Astrocyte (in vitro differentiated cells and primary cell): ENCODE results near the gene CAMK1G. TPM values are rescaled to one million over a fixed set of nuclear protein-coding genes. Genes with fewer than 3 reads are reported as not detected.

Experiments used
- DNase-seq: peaks from one replicate; pipeline ENCODE4 v3.0.0-alpha.2; 2010; ENCODE audit warnings: low read depth
- FAIRE-seq: peaks from 2 replicates; lab custom pipeline; 2011; peaks lifted over from hg19 to GRCh38; lab: Jason Lieb, UNC
- H2AFZ ChIP-seq: 2 replicates; pipeline ENCODE4 v1.6.0; 2012; ENCODE audit warnings: low read depth, low read length, inconsistent platforms
- H3K27ac ChIP-seq: 2 replicates; pipeline ENCODE4 v1.5.1; 2011; ENCODE audit warnings: low read depth, low read length, inconsistent platforms
- H3K27me3 ChIP-seq: 2 replicates; pipeline ENCODE4 v1.6.0; 2011; ENCODE audit warnings: low read length, inconsistent platforms; ENCODE audit not compliant: insufficient read depth
- H3K36me3 ChIP-seq: 2 replicates; pipeline ENCODE4 v1.5.1; 2011; ENCODE audit warnings: low read length, inconsistent platforms; ENCODE audit not compliant: insufficient read depth
- H3K4me1 ChIP-seq: 2 replicates; pipeline ENCODE4 v1.5.1; 2011; ENCODE audit warnings: low read length, inconsistent platforms; ENCODE audit not compliant: insufficient read depth
- H3K4me2 ChIP-seq: 2 replicates; pipeline ENCODE4 v1.6.0; 2012; ENCODE audit warnings: low read length, inconsistent platforms
- H3K4me3 ChIP-seq: 2 replicates; pipeline ENCODE4 v1.5.1; 2011; ENCODE audit warnings: low read depth, mild to moderate bottlenecking, low read length, inconsistent platforms; ENCODE audit not compliant: insufficient read depth
- H3K79me2 ChIP-seq: 2 replicates; pipeline ENCODE4 v1.6.0; 2012; ENCODE audit warnings: mild to moderate bottlenecking, low read length, inconsistent platforms; ENCODE audit not compliant: insufficient read depth
- H3K9ac ChIP-seq: 2 replicates; pipeline ENCODE4 v1.6.0; 2012; ENCODE audit warnings: mild to moderate bottlenecking, low read length, inconsistent platforms
- H3K9me3 ChIP-seq: 2 replicates; pipeline ENCODE4 v1.5.1; 2012; ENCODE audit warnings: low read depth, mild to moderate bottlenecking, low read length, inconsistent platforms; ENCODE audit not compliant: insufficient read depth
- H4K20me1 ChIP-seq: 2 replicates; pipeline ENCODE4 v1.6.0; 2012; ENCODE audit warnings: low read length, inconsistent platforms; ENCODE audit not compliant: insufficient read depth
- H3K27ac Mint-ChIP-seq: one replicate; pipeline ENCODE4 v1.8.0; 2021; ENCODE audit warnings: mild to moderate bottlenecking, mixed read lengths; ENCODE audit not compliant: unreplicated experiment
- H3K27me3 Mint-ChIP-seq: one replicate; pipeline ENCODE4 v1.8.0; 2021; ENCODE audit warnings: low read depth, mixed read lengths; ENCODE audit not compliant: unreplicated experiment
- H3K36me3 Mint-ChIP-seq: one replicate; pipeline ENCODE4 v1.8.0; 2021; ENCODE audit warnings: low read depth, mixed read lengths; ENCODE audit not compliant: unreplicated experiment
- H3K4me1 Mint-ChIP-seq: one replicate; pipeline ENCODE4 v1.8.0; 2021; ENCODE audit warnings: low read depth, mixed read lengths; ENCODE audit not compliant: unreplicated experiment
- H3K4me3 Mint-ChIP-seq: one replicate; pipeline ENCODE4 v1.8.0; 2021; ENCODE audit warnings: mild to moderate bottlenecking, moderate library complexity, mixed read lengths; ENCODE audit not compliant: unreplicated experiment
- H3K9me3 Mint-ChIP-seq: one replicate; pipeline ENCODE4 v1.8.0; 2021; ENCODE audit warnings: mild to moderate bottlenecking, mixed read lengths; ENCODE audit not compliant: unreplicated experiment
- CTCF ChIP-seq: IDR thresholded peaks from 2 replicates; pipeline ENCODE4 v1.5.1; 2011; ENCODE audit warnings: low read depth, mild to moderate bottlenecking, inconsistent platforms, low read length, moderate library complexity; ENCODE audit not compliant: insufficient read depth
- EZH2 ChIP-seq: IDR thresholded peaks from 2 replicates; pipeline ENCODE4 v1.6.1; 2012; ENCODE audit warnings: mild to moderate bottlenecking, low read length, inconsistent platforms; ENCODE audit not compliant: insufficient read depth
- total RNA-seq: library from RNA; stranded (reverse); gene quantifications from 2 replicates; pipeline ENCODE4 v1.2.1, GENCODE V29; 2021

CAMK1G gene
- total RNA-seq, 1 donor from 2014 or later = 0.45 TPM

DNA sequence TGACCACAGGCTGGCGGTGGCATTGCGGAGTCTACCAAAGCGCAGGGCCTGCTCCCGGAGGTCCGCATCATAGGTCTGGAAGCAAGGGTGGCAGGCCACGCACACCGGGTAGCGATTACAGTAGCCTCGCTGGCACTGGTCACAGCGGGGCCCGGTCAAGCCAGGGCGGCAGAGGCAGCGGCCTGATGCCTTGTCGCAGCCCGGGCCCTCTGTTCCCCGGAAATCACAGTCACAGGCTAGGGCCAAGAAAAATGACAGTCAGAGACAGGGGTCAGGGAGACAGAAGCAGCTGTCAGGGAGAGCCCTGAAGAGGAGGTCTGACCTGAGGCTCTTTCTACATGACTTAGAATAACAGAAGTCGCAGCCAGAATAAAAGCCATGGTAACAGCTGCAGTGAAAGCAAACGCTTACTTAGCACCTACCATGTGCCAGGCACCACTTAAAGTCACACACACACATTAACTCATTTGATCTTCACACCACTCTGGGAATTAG, 42.3 kb downstream of the CAMK1G start:
- no peak overlapping the region for H3K9ac ChIP-seq
- TF ChIP-seq CTCF (no peak), EZH2 (no peak)
- DNase-seq (no peak), FAIRE-seq (no peak)
- H2AFZ ChIP-seq = no peak overlapping the region
- H3K4me3 Mint-ChIP-seq = no peak overlapping the region
- peaks cover 4% of the 10 kb centered on the region for H3K36me3 Mint-ChIP-seq
- no peaks in the 10 kb centered on the region for H3K79me2 ChIP-seq
- H3K27me3 ChIP-seq = no peaks in the 10 kb centered on the region
- H4K20me1 ChIP-seq = no peaks in the 10 kb centered on the region
- H3K27ac ChIP-seq = no peak overlapping the region
- peaks cover 2% of the 10 kb centered on the region for H3K9me3 Mint-ChIP-seq
- no peak overlapping the region for H3K4me3 ChIP-seq
- no peak overlapping the region for H3K27ac Mint-ChIP-seq
- H3K4me1 ChIP-seq = peaks cover 15% of the 10 kb centered on the region
- no peaks in the 10 kb centered on the region for H3K36me3 ChIP-seq
- peaks cover 27% of the 10 kb centered on the region for H3K4me1 Mint-ChIP-seq
- H3K27me3 Mint-ChIP-seq = peaks cover 23% of the 10 kb centered on the region
- H3K9me3 ChIP-seq = no peaks in the 10 kb centered on the region
- peak overlapping the region; percentile 50 for H3K4me2 ChIP-seq

DNA sequence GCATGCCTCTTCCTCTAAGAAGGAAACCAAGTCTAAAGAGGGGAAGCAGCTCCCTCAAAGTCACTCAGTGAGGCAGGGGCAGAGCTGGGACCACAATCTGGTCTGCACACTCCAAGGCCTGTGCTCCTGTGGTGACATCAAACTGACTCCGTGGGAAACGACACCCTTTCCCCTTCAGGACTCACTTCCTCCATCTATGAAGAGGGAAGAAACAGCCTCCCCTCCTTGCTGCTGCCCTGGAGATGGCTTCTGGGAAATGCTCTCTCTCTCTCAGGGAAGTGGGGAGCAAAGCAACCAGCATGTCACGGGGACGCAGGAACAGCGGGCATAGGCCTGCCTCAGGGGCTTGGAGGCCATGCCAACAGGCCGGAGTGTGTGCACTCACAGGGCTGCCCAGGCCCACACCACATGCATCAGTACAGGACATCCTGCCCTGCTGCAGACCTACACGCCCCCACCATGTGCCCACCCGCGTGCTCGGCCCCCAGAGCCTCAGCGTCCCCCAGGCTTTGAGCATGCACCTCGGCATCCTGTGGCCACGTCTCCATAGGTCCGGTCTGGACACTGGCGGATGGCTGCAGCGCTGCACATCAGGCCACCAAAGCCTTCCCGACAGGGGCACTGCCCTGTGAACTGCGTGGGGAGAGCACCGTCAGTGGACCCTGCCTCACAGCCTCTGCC, 43.0 kb downstream of the CAMK1G start:
- Mint-ChIP-seq H3K4me1 (peaks cover 27% of the 10 kb centered on the region), H3K27ac (no peak overlapping the region), H3K36me3 (peaks cover 3% of the 10 kb centered on the region), H3K27me3 (peaks cover 23% of the 10 kb centered on the region), H3K9me3 (peaks cover 2% of the 10 kb centered on the region), H3K4me3 (no peak overlapping the region)
- no peaks in the 10 kb centered on the region for H3K9me3 ChIP-seq
- H3K9ac ChIP-seq = no peak overlapping the region
- H3K4me1 ChIP-seq = peaks cover 15% of the 10 kb centered on the region
- FAIRE-seq = no peak
- TF ChIP-seq CTCF = no peak
- TF ChIP-seq EZH2 = no peak
- H3K36me3 ChIP-seq = no peaks in the 10 kb centered on the region
- no peak overlapping the region for H3K4me3 ChIP-seq
- H2AFZ ChIP-seq = no peak overlapping the region
- H4K20me1 ChIP-seq = no peaks in the 10 kb centered on the region
- H3K27ac ChIP-seq = no peak overlapping the region
- no peak overlapping the region for H3K4me2 ChIP-seq
- H3K79me2 ChIP-seq = no peaks in the 10 kb centered on the region
- no peak for DNase-seq
- no peaks in the 10 kb centered on the region for H3K27me3 ChIP-seq
